ENCODE measurements around the gene RAC3.

RAC3 gene

DNA sequence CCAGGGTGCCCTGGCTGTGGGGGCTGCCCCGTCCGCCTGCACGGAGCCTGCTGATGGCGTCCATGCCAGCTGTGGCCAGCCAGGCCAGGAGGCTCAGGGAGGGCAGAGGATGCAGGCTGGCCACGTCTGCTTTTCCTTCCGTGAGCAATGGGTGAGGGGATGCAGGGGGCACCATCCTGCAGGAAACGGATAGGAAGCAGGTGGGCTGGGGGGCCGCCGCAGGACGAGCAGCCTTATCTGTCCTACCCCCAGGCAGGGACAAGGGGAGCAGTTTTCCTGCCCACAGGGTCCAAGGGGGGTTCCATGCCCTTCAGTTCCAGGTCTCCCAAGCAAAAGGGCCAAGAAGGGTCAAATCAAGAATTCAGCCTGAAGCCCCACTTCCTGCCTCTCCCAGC lies 27.4 kb downstream of the RAC3 start:
- no peak for DNase-seq

DNA sequence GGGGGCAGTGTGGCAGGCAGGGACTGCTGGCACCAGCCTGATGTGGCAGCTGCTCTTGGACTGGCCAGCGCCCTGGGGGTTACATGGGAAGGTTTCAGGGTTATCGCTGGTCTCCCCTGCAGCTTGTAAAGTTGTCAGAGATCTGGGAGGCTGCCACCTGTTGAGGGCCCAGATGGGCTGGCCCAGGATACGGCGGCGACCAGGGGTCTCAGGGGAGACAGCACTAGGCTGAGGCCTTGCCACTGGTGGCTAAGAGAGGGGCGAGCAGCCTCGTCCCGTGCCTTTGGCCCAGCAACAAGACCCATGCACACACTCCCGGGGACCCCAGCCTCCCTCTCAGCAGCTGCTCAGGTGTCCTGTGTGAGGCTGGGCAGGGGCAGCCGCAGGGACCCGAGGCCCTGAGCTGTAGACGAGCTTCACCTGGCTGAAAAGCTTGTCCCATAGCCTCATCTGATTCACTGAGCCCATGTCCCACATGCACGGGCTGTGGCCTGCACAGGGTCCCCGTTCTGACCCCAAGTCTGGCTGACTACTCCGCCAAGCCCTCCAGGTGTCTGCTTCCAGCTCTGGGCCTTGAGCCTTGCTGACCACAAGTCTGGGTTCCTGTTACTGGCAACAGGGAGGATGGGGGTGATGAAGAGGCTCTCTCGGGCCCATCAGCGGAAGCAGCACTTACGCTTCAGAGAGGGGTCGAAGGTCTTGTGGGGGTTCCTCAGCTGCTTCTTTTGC lies 28.0 kb downstream of the RAC3 start:
- DNase-seq: no peak

DNA sequence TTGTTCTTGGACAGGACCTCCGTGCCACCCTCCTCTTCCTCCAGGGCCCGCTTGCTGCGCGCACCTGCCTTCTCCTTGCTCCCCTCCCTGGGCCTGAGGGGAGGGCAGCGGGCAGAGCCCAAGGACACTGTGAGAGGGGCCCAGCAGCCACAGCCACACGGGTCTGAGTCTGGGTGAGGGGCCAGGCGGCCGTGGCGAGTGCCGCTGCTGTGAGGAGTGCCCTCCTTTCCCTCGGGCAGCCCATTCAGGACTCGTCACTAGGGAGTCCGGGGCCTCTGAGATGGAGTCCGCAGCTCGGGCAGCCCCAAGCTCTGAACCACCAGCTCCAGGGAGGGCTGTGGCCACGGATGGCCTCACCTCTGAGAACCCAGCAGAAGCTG lies 28.5 kb downstream of the RAC3 start:
- DNase-seq: no peak

DNA sequence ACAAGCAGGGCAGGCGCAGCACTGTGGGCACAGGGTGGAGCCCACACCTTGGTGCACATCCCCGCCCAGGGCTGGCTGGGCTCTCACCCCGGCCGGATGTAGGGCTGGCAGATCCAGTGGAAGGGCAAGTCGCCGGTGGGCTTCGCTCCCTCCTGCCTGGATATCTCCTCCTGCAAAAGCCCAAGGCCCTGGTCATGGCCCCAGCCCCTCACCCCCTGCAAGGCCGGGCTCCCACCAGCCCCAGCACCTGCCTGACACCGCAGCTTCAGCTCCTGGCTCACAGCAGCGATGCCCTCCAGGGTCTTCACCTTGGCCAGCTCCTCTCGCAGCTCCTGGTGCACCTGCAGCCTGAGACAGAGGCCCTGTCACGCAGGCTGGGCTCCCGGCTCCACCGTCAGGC lies 29.1 kb downstream of the RAC3 start:
- no peak for DNase-seq

DNA sequence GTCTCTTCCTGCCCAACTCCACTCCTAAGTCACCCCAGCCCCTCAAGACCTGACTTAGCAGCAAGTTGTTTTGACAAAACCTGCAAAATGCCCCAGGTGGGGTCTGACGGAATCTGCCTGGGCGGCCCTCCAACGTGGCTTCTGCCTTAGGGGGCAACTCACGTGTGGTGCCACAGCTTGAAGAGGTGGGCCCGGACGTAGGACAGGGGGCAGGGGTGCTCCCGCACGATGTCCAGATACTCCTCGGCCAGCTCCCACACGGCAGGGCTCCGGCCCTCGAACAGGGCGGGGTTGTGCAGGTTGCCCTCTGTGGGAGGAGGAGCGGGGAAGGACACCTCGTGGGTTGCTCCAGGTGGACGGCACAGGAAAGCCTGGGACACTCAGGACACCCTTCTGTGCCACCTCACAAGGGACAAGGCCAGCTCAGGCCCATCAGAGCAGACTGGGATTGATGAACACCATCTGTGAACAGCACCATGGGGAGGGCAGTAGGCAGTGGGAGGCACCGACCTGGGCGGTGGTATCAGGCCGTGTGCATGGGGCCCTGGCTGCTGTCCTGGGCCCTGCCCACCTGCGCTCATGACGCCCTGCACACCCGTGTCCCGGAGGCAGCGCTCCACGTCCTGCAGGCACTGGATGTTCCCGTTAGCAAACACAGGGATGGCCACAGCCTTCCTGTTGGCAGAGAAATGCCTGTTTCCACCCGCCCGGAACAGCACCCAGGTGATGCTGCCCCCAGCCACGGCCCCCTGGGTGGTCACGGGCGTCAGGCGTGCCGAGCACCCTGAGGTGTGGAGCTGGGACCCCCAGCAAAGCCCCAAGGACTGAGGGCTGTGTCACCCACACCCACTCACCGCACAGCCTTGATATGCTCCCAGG lies 29.8 kb downstream of the RAC3 start:
- DNase-seq: no peak

DNA sequence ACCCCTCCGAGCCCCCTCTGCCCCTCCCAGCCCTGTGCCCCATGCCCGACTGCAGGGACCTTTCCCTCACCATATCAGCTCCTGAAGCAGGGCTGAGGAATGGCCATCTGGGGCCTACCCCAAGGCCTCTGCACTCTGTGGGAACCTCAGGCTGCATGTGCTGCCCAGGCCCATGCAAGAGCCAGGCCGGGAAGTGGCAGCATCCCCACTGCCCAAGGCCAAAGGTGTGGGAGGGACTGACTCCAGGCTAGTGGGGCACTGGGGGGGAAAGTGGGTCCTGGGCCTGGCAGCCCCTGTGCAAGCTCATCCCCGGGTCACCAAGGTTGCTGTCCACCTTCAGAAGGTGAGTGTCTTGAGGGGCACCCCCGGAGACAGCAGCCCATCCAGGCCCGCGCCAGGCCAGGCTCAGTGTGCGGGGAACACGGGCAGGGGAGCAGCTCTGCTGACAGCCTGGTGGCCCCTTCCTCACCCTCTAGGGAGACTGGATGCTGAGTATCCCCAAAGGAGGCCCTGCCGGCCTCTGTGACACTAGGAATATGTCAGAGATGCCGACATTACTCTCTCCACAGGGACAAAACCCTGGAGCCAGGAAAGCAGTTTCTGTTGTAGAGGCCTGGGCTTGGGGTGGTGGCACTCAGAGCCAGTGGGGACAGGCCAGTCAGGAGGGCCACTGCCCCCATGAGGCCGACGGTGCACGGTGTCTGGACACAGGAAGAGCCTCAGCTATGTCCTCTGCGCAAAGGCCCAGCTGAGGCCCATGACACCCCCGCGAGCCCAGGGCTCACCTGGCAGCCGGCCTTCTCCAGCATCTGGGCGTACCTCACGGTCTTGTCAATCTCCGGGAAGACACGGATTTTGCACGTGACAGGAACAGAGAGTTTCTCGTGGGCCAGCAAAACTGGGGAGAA lies 30.9 kb downstream of the RAC3 start:
- DNase-seq: no peak

DNA sequence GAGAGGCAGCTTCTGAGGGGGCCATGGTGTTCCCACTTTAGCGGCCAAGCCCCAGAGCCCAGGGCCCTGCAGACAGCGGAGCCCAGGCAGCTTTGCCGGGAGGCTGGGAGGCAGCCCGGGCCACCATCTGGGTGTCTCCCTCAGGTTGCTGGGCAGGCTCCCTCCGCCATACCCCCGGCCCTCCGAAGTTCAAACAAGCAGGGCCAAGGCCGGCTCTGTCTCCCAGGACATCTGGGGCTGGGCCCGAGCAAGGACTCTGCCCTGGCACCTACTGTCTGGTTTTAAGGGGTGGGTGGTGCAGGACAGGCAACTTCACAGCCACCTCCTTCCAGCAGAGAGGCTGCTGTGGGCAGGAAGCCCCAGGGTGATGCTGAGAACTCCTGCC lies 31.5 kb downstream of the RAC3 start:
- DNase-seq: no peak

DNA sequence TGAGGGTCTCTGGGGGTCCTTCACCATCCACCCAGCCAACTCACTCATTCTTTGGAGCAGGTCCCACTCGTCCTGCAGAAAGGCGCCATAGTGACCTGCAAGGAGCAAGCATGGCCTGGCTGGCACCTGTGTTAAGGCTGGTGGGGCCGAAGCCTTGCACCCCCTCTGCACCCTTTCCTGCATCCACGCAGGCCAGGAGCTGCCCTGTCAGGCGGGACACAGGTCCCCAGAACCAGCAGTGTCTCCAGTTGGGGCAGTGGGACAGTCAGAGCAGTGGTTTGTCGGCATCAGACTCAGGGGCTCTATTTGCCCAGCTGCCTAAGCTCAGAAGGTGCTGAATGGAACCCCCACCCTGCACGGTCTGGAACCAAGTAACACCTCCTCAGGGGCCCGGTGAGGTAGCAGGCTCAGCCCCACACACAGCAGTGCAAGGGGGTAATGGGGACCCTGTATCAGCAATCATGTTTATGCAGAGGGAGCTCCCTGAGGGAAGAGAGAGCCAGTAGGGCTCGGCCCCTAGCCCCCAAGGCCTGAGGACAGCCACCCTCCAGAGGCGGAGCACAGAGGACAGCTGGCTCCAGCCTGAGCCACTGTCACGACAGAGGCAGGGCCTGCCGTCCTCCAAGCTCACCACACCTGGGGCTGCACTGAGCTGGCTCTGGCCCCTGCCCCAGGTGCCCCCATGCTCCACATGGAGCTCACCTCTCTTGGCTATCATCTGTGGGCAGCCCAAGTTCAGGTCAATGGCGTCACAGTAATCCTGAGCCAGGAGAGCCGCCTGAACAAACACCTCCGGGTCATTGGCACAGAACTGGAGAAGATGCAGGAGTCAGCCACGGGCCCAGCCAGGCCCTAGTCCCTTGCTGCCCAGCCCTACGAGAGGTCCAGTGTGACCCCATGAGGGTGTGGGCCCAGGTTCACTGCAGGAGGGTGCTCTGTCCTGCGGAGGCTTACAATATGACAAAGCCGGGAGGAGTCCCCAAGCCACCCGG lies 32.2 kb downstream of the RAC3 start:
- DNase-seq: no peak

DNA sequence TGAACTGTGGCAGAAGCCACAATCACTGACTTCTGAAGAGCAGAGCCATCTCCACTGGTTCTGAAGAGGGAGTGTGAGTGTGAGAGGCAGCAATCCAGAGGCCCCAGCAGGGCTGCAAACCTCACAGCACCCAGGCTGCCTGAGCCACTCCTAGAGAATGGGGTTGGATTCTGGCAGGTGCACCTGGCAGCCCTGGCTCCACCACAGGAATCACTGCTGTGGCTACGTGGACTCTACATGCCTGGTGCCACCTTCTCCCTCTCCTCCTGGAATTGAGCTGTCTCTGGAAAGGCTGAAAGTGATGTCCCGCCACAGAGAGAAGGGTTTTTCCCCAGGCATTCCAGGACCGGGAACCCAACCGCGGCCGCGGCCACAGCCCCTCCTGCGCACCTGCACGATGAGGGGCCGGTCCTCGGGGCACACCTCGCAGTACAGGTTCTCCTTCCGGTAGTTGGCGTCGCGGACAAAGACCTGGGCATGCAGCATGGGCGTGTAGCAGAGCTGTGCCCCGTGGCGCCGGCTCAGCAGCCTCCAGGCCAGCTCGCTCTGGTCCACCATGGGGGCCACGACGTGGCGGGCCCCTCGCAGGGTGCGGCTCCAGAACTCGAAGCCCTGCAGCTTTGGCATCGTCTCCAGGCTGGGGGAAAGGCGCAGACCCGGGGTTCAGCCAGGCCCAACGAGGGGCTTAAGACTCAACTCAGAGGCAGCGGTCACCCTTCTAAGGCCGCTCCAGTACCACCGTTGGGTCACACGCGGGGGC lies 33.1 kb downstream of the RAC3 start:
- no peak for DNase-seq

DNA sequence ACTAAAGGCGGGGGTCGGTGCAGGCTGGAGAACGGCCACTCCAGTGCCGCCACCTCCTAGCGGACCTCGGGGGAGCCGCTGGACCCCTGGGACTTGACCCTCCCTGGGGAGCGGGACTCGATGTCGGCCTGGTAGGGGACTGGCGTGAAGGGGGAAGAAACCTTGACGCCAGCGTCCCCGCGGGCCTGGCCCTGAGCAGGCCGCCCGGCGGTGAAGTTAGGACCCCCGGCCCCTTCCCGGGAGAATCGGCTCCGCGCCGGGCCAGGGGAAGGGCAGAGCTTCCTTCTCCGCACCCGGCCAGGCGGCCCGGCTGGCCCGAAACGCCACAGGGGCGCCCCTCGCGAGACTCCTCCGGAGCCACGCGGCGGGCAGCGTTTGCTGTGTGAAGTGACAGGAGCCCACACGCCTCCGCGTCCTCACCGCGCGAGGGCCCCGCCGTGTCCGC lies 33.7 kb downstream of the RAC3 start:
- DNase-seq: no peak

DNA sequence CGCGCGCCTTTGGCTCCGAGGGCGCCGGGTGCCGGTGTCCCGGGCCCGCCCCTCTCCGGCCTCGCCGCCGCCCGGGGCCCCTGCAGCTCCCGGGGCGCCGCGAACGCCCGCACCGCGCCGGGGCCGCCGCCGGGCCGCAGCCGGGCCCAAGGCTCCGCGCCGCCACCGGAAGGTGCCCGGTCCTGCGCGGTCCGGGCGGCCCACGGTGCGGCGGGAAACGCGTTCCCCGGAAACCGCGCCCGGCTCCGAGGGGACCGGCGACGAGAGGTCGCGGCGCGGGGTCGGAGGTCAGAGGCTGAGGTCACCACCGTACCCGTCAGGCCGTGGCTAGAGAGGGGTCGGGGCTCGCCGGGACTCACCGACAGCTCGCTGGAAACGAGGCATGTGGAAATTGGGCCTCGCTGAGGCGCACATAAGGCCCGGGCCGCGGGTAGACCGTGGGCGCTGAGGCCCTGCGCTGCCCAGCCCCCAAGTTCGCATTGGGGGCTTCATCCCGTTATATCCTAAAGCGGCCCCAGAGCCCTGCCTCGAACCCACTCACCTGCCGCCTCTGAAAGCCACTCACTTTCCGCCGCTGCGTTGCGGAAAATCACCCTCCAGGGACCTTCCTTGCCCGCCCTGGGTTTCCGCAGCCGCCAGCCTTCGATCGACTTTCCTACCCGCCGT lies 34.3 kb downstream of the RAC3 start, which contains the start of gene DUS1L:
TSS of gene DUS1L (minus strand) at position 167 of the 666 bp plus-strand sequence. CDS start 745 bp downstream, outside the sequence.
- peak; percentile 61 for DNase-seq

DNA sequence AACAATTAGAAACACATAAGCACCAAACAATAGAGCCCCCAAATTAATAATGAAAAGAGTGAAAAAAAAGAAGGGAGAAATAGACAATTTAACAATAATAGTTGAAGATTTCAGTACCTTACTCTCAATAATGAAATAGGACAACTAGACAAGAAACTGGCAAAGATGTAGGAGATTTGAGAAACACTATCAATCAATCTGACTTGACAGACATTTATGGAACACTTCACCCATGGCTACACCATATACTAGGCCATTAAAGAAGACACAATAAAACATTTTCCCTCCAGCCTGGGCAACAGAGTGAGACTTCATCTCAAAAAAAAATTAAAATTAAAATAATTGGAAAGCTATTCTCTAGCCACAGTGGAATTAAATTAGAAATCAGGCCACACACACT lies 39.1 kb downstream of the RAC3 start:
- no peak for DNase-seq

DNA sequence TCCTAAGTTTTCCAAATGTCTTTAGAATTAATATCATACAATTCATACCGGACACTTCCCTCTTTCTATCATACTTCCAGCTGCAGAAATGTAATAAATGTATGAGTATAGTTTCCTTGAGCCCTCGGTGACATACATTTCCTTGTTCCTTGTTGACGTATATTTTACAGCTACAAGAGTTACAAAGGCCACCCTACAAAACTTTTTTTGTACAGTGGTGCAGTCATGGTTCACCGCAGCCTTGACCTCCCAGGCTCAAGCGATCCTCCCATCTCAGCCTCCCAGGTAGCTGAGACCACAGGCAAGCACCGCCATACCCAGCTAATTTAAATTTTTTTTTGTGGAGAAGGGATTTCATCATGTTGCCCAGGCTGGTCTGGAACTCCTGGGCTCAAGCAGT lies 41.3 kb downstream of the RAC3 start:
- DNase-seq: no peak

DNA sequence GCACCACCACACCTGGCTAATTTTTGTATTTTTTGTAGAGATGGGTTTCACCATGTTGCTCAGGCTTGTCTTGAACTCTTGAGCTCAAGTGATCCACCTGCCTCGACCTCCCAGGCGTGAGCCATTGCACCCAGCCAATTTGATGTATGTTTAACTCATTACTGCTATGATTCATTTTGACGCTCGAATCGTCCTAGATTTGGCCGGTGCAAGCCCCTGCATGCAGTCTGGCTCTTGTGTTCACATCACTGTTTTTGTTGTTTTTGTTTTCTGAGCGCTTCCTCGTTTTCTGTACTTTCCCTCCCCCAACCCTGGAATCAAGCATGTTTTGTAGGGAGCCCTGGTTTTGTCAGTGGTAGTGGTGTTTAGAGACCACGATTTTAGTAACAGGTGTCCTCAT lies 42.0 kb downstream of the RAC3 start:
- no peak for DNase-seq

DNA sequence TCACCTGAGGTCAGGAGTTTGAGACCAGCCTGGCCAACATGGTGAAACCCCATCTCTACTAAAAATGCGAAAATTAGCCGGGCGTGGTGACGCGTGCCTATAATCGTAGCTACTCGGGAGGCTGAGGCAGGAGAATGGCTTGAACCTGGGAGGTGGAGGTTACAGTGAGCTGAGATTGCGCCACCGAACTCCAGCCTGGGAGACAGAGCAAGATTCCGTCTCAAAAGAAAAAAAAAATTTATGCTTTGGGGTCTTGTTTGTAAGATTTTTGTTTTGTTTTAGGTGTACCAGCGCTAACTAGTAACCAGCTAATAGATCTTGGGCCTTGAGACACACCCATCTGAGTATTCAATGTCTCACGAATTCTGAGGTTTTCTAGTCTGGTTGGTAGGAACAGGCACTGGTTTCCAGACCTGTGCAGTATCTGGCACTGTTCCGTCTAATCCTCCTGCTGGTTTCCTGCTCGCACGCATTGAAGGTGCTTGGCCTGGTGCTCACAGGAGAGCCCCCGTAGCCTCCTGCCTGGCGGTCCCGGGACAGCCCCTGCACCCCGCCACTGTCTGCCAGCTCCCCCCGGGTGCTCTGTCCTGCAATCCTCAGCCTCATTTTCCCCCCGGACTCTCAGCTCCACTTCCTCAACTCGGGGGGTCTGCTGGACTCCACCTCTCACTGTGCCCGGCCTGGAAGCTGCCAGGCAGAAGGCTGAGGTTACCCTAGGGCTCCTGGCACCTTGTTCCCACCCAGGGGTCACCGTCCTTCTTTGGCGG lies 44.7 kb downstream of the RAC3 start:
- DNase-seq: no peak

DNA sequence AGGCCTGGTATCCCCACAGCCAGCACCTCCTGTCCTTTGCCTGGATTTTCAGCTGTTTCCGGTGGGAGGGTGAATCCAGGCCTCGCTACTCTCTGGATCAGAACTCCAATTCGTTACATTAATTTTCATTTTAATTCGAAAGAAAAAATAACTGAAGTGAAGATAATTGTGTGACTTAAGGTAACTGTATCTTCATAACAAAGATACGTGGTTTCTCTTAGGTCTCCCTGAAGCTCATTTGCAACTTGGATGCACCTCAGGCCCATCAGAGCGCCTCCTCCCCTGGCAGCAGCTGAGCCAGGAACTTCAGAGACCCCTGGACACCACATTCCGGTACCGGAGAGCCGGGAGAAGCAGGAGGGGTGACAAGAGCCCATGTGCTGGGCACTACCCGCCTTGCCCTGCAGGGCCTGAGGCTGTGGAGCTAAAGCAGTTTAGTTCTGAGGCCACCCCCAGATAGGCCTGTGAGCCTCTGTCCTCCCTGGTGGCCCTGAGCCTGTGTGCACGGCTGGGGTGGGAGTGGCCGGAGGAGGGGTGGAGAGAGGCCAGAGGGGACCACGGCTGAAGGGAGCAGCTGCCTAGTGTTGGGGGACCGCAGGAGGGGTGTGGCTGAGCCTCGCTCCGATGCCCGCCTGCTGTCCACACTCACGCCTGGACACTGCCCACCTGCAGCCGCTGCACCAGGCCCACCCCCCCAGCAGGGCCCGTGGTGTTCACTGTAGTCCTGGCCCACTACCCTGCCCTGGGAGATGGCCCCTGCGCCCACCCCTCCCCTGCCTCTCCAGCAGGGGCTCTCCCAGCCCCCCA lies 45.5 kb downstream of the RAC3 start:
- no peak for DNase-seq

DNA sequence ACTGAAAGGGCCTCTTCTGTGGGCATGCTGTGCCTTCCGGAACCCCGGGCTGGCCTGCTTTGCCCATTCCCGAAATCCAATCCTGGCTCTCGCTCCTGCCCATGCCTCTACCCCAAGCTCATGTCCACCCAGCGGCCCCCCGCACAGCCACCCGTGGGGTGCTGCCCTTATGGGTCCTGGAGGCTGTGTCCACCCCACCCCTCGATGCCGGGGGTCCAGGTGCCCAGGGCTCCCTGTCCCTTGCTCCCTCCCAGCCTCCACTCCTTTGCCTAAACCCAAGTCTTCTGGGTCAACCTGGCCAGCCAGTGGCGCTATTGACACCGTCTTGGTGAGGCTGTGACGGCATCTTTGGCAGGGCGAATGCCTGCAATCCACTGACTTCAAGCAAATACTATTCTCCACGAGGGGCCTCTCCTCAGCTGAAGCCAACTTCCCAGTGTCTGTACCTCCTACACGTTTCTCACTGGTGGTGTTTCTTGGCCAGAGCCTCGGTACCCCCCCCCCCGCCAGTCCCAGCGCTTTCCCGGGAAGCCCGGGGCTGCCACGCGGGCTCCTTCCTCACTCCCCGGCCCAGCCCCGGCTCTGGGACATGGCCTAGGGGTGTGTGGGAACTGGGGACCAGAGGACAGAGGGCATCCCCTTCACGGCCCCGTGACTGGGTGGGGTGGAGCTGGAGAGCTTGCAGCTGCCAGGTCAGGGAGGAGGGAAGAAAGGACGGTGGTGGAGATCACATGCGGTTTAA lies 46.3 kb downstream of the RAC3 start:
- DNase-seq: no peak

DNA sequence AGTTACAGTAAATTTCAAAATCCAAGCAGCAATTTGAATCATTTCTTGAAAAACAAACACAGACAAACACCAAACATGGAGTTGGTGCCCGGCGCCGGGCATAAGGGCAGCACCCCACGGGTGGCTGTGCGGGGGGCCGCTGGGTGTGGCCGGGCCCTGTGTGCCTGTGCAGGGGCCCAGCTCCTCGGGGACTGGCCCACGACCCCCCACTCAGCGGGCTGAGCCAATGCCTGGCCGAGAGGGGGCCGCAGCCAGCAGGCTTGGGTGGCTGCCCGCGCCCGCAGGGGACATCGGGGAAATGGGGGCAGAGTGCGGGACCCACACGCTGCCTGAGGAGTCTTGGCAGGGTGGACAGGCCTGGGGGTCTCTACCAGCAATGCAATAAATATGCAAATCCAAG lies 47.0 kb downstream of the RAC3 start:
- no peak for DNase-seq
